Suprapubic skin (tissue), 4 donors: ENCODE data around the gene PAX7. TPM values are rescaled to one million over a fixed set of nuclear protein-coding genes. Genes with fewer than 3 reads are reported as not detected.
A peak's percentile ranks its signal among the peaks of the same experiment; 100 is the strongest.

Experiments used
- DNase-seq, 2 donors: peaks; one replicate each; pipeline ENCODE4 v3.0.0-alpha.2; 2019; ENCODE audit warnings: low spot score in 2 of 2
- H3K27ac ChIP-seq: fragments of 200-600 bp; sonication (generic); one replicate; pipeline ENCODE4 v1.5.1; 2019
- H3K27me3 ChIP-seq: fragments of 200-600 bp; sonication (generic); one replicate; pipeline ENCODE4 v1.5.1; 2019
- H3K36me3 ChIP-seq: fragments of 200-600 bp; sonication (generic); one replicate; pipeline ENCODE4 v1.5.1; 2019
- H3K4me1 ChIP-seq: fragments of 200-600 bp; sonication (generic); one replicate; pipeline ENCODE4 v1.5.1; 2019
- H3K4me3 ChIP-seq: fragments of 200-600 bp; sonication (generic); one replicate; pipeline ENCODE4 v1.5.1; 2019; ENCODE audit warnings: mild to moderate bottlenecking
- H3K9me3 ChIP-seq: fragments of 200-600 bp; sonication (generic); one replicate; pipeline ENCODE4 v1.5.1; 2019
- EP300 ChIP-seq: sonication (generic); formaldehyde crosslinking; IDR thresholded peaks from one replicate; pipeline ENCODE4 v1.6.1; 2017; ENCODE audit warnings: antibody characterized with exemption
- POLR2A ChIP-seq, 2 donors: fragments of 450-650 bp; IDR thresholded peaks; one replicate each; pipeline ENCODE4 v1.6.1; 2017; ENCODE audit warnings: antibody characterized with exemption in 2 of 2, mild to moderate bottlenecking in 2 of 2, moderate library complexity in 2 of 2
- POLR2AphosphoS5 ChIP-seq, 3 donors: sonication (generic); formaldehyde crosslinking; IDR thresholded peaks; one replicate each; pipeline ENCODE4 v1.6.1; 2017; ENCODE audit warnings: antibody characterized with exemption in 3 of 3
- WGBS: methylation state at CpG from one replicate; pipeline ENCODE4 v1.1.5; 2018; 5-methylcytosine and 5-hydroxymethylcytosine counted together
- total RNA-seq, 4 donors: library from RNA; depleted of rRNA; stranded (reverse); fragments of >200 nt; gene quantifications; one replicate each; pipeline ENCODE4 v1.1.0, GENCODE V29; 2016
- TF ChIP-seq, protein P1 (sequence below), 2 donors: fragments of 200-600 bp in 1 of 2; fragments of 450-650 bp in 1 of 2; sonication (generic) in 1 of 2; IDR thresholded peaks; one replicate each; pipeline ENCODE4 v1.5.1; 2016 to 2019; ENCODE audit warnings: antibody characterized with exemption in 2 of 2, mild to moderate bottlenecking in 1 of 2, moderate library complexity in 1 of 2

The PAX7 gene
- total RNA-seq, 4 donors from 2014 or later: 0.08 TPM; not detected in 3

DNA sequence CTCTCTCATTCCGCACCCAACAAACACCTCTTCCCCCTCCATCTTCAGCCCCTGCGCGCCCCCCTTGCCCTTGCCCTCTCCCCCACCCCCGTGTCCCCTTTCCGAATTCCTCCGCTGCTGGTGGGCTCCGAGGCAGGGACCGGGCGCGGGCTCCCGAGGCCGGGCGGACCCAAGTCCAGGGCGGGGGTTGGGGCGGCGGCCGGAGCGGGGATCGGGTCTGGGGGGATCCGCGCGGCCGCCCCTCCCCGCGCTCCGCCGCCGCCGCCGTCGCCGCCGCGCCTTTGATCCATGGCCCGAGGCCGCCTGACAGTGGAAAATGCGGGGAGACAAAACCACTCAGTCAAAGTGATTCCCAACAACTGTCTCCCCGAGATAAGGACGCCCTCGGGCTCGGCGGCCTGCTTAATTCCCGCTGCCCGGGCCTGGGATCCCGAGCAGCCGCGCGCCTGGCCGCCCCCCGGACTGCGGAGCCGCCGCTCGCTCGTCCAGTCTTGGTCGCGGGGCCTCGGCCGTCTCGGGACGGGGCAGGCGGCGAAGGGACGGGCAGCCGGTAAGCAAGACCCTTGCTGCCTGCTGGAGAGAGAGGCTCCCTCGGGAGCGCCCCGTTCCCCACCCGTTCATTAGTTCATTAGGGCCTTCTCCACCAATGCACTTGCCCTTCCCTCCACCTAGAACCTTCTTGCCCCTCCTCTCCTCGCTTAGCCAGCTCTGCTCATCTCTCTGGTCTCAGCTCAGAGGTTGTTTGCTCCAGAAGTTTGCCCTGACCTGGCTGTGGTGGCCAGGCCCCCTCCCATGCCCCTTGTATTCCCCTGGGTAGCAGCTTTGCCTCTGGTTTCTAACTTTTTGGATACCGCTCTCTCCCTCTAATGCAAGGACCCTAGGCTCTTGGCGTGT lies 86.4 kb downstream of the PAX7 start:
- H3K27me3 ChIP-seq: peaks cover 81% of the 10 kb centered on the region
- no peak for TF ChIP-seq POLR2A (IDR thresholded peaks at IDR 0.05)
- no peak for TF ChIP-seq POLR2AphosphoS5 (IDR thresholded peaks at IDR 0.05)
- H3K36me3 ChIP-seq: no peaks in the 10 kb centered on the region
- no peak overlapping the region for H3K27ac ChIP-seq
- H3K4me3 ChIP-seq: peak overlapping the region; percentile 10
- DNase-seq: no peak
- 13% methylated on average over 36 of the region's 72 CpGs for WGBS
- H3K9me3 ChIP-seq: no peaks in the 10 kb centered on the region
- peaks cover 9% of the 10 kb centered on the region for H3K4me1 ChIP-seq

DNA sequence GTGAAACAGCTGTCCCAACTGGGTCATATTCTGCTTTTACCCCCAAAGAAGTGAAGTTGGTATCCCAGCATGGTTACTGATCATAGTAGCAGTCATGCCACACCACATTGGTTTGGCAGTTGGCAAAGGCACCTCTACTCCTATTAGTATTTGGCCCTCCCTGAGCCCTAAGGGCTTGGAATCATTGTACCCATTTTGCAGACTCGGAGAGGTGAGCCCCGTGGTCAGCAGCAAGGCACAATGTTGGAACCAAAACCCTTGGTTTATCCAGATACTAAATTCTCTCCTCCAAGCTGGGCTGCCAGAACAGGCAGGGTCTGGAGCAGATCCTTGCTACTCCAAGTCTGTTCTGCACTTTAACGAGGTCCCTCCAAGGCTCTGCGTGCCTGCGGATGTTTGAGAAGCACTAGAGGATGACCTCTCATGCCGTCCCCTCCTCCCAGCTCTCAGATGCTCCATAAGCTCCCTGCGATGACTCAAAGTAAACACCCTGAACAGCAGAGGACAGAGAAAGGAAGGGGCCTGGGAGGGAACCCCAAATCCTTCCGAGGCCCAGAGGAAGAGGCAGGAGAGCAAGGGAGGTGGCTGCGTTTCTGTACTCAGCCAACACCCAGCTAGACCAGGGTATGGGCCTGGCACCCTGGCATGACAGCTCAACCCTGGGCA lies 89.3 kb downstream of the PAX7 start:
- H3K27me3 ChIP-seq: peaks cover 100% of the 10 kb centered on the region

DNA sequence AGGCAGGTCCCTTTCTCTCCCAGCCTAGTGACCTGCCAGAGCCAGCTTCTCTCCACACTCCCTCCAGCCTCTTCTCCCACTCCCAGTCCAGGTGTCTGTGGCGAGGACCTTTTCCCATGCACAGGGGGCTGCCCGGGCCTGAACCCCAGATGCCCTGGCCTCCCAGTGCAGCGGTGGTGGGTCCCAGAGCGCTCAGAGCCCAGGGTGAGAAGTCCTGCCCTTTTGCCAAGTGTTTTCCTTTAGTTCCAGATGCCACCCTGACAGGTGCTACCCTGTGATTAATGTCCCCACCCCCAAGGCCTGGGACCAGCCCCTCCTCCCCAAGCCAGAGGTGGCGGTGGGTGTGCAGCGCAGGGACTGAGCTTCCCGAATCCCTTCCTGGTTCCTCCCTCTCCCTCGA lies 90.4 kb downstream of the PAX7 start:
- Histone ChIP-seq H3K27me3 (peaks cover 100% of the 10 kb centered on the region), H3K9me3 (no peaks in the 10 kb centered on the region), H3K27ac (no peak overlapping the region), H3K36me3 (no peaks in the 10 kb centered on the region), H3K4me1 (peaks cover 13% of the 10 kb centered on the region), H3K4me3 (no peak overlapping the region)
- no peak for DNase-seq
- TF ChIP-seq EP300: no peak
- TF ChIP-seq, protein P1, sequence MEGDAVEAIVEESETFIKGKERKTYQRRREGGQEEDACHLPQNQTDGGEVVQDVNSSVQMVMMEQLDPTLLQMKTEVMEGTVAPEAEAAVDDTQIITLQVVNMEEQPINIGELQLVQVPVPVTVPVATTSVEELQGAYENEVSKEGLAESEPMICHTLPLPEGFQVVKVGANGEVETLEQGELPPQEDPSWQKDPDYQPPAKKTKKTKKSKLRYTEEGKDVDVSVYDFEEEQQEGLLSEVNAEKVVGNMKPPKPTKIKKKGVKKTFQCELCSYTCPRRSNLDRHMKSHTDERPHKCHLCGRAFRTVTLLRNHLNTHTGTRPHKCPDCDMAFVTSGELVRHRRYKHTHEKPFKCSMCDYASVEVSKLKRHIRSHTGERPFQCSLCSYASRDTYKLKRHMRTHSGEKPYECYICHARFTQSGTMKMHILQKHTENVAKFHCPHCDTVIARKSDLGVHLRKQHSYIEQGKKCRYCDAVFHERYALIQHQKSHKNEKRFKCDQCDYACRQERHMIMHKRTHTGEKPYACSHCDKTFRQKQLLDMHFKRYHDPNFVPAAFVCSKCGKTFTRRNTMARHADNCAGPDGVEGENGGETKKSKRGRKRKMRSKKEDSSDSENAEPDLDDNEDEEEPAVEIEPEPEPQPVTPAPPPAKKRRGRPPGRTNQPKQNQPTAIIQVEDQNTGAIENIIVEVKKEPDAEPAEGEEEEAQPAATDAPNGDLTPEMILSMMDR (IDR thresholded peaks at IDR 0.05): no peak
- TF ChIP-seq POLR2A (IDR thresholded peaks at IDR 0.05): no peak
- TF ChIP-seq POLR2AphosphoS5 (IDR thresholded peaks at IDR 0.05): no peak
- 32% methylated on average over 3 of the region's 8 CpGs for WGBS

More for the DNA sequence above, 89.3 kb downstream of the PAX7 start:
- whole genome bisulfite sequencing: 64% methylated on average over 7 of the region's 9 CpGs
- peaks cover 9% of the 10 kb centered on the region for H3K4me1 ChIP-seq
- TF ChIP-seq, protein P1 (IDR thresholded peaks at IDR 0.05): no peak
- TF ChIP-seq POLR2AphosphoS5 (IDR thresholded peaks at IDR 0.05): no peak
- TF ChIP-seq POLR2A (IDR thresholded peaks at IDR 0.05): no peak
- TF ChIP-seq EP300: no peak
- H3K36me3 ChIP-seq: no peaks in the 10 kb centered on the region
- H3K27ac ChIP-seq: no peak overlapping the region
- no peak for DNase-seq
- no peak overlapping the region for H3K4me3 ChIP-seq
- no peaks in the 10 kb centered on the region for H3K9me3 ChIP-seq

DNA sequence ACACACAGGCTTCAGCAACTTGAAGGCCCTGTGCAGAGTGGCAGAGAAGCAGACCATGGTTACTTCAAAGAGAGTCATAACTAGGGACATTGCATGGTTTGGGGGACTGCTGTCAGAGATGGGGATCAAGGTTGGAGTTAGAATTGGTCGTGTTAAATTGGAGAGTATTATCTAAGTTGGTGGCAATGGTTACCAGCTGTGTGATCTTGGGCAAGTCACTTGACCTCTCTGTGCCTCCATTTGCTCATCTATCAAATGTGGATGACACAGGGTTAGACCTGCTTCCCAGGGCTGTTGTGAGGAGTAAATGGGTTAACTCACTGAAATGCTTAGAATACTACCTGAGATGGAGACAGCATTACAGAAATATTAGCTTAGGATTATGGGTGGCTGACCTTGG lies 91.1 kb downstream of the PAX7 start:
- TF ChIP-seq POLR2AphosphoS5 (IDR thresholded peaks at IDR 0.05): no peak
- no peak for TF ChIP-seq EP300
- no peak for TF ChIP-seq POLR2A (IDR thresholded peaks at IDR 0.05)
- TF ChIP-seq, protein P1 (IDR thresholded peaks at IDR 0.05): no peak
- WGBS: 92% methylated on average over 1 of the region's 1 CpG
- Histone ChIP-seq H3K27ac (no peak overlapping the region), H3K36me3 (no peaks in the 10 kb centered on the region), H3K9me3 (no peaks in the 10 kb centered on the region), H3K4me1 (peaks cover 12% of the 10 kb centered on the region), H3K4me3 (no peak overlapping the region), H3K27me3 (peaks cover 99% of the 10 kb centered on the region)
- no peak for DNase-seq

DNA sequence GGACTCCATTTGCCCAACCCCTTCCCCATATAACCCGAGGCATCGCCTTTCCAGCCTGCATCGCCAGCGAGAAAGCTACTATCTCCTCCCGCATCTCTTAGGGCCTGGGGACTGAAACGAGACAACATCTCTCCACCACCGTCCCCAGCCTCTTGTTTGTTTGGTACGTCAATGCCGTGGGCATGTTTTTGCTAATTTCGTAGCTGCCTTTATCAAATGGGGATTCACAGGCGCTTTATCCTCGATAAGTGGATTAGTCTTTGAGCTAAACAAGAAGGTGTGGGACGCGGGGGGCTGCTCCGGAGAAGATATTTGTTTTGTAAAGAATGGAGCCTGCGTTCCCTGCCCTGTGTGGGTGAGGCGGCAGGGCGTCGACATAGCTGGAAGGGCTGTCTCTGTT lies 91.6 kb downstream of the PAX7 start:
- TF ChIP-seq POLR2A (IDR thresholded peaks at IDR 0.05) (no peak), POLR2AphosphoS5 (IDR thresholded peaks at IDR 0.05) (no peak), EP300 (no peak)
- TF ChIP-seq, protein P1 (IDR thresholded peaks at IDR 0.05): no peak
- no peaks in the 10 kb centered on the region for H3K36me3 ChIP-seq
- H3K4me3 ChIP-seq: no peak overlapping the region
- H3K4me1 ChIP-seq: peaks cover 7% of the 10 kb centered on the region
- no peaks in the 10 kb centered on the region for H3K9me3 ChIP-seq
- 56% methylated on average over 19 of the region's 19 CpGs for WGBS
- H3K27ac ChIP-seq: no peak overlapping the region
- no peak for DNase-seq
- peaks cover 94% of the 10 kb centered on the region for H3K27me3 ChIP-seq
